Ishikawa (cell line): Measurements from ENCODE around the gene SBK3.

Source experiments
- CEBPB ChIP-seq: IDR thresholded peaks from 2 replicates; pipeline ENCODE4 v1.6.1; 2012
- CREB1 ChIP-seq: IDR thresholded peaks from 2 replicates; pipeline ENCODE4 v1.6.1; 2012; ENCODE audit warnings: low read depth
- EP300 ChIP-seq: IDR thresholded peaks from 2 replicates; pipeline ENCODE4 v1.6.1; 2012; ENCODE audit warnings: borderline replicate concordance
- FOXM1 ChIP-seq: IDR thresholded peaks from 2 replicates; pipeline ENCODE4 v1.6.1; 2012; ENCODE audit warnings: low read depth, borderline replicate concordance
- RAD21 ChIP-seq: IDR thresholded peaks from 2 replicates; pipeline ENCODE4 v1.6.1; 2012; ENCODE audit warnings: low read depth
- TAF1 ChIP-seq: IDR thresholded peaks from 2 replicates; pipeline ENCODE4 v1.6.1; 2012; ENCODE audit warnings: low read depth, mild to moderate bottlenecking
- TEAD4 ChIP-seq: IDR thresholded peaks from 2 replicates; pipeline ENCODE4 v1.6.1; 2012
- TF ChIP-seq, protein P1 (sequence below): IDR thresholded peaks from 2 replicates; pipeline ENCODE4 v1.6.1; 2012
- TF ChIP-seq, protein P2 (sequence below): IDR thresholded peaks from 2 replicates; pipeline ENCODE4 v1.6.1; 2012

DNA sequence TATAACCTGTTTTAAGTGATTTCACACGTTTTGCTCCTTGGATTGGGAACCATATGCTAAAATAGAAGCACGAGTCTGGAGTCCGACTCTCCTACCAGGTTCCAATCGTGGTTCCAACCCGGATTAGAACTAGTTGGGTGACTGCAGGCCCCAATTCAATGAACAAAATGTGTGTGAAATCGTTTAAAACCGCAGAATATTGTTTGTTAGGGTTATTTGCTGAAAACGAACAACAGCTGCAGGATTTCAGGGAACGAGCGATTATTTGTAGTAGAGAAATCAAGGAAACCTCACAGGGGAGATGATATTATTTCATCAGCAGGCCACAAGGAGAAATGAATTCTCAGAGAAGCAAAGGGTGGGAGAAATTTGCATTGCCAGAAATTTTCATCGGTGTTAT, 40.4 kb downstream of the SBK3 start:
- TF ChIP-seq EP300 (no peak), CREB1 (no peak), CEBPB (no peak), FOXM1 (no peak), RAD21 (no peak), TAF1 (no peak), TEAD4 (no peak)
- TF ChIP-seq, protein P1, sequence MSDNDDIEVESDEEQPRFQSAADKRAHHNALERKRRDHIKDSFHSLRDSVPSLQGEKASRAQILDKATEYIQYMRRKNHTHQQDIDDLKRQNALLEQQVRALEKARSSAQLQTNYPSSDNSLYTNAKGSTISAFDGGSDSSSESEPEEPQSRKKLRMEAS: no peak
- TF ChIP-seq, protein P2, sequence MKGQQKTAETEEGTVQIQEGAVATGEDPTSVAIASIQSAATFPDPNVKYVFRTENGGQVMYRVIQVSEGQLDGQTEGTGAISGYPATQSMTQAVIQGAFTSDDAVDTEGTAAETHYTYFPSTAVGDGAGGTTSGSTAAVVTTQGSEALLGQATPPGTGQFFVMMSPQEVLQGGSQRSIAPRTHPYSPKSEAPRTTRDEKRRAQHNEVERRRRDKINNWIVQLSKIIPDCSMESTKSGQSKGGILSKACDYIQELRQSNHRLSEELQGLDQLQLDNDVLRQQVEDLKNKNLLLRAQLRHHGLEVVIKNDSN: no peak
